Smooth muscle cell (in vitro differentiated cells): ENCODE results near the gene CDH15. TPM values are rescaled to one million over a fixed set of nuclear protein-coding genes. Genes with fewer than 3 reads are reported as not detected.
"Not testable (repeated sequence)": the region's sequence is repeated elsewhere in the genome, so short reads cannot be mapped to it uniquely, and the experiment has no call there.

Experiments
- DNase-seq: peaks from one replicate; lab custom pipeline; 2025; ENCODE audit not compliant: unreplicated experiment; lab: John Stamatoyannopoulos, UW
- H2AFZ ChIP-seq: fragments of 200-600 bp; sonication (generic); 2 replicates; pipeline ENCODE4 v1.6.0; 2016; ENCODE audit warnings: antibody characterized with exemption, low read depth, mild to moderate bottlenecking
- H3F3A ChIP-seq: fragments of 200-600 bp; sonication (generic); 2 replicates; pipeline ENCODE4 v1.6.0; 2017; ENCODE audit warnings: antibody characterized with exemption, low read depth
- H3K27ac ChIP-seq: fragments of 200-600 bp; sonication (generic); 2 replicates; pipeline ENCODE4 v1.5.1; 2016; ENCODE audit warnings: low read depth, mild to moderate bottlenecking
- H3K27me3 ChIP-seq: fragments of 200-600 bp; sonication (generic); 2 replicates; pipeline ENCODE4 v1.6.1; 2016; ENCODE audit warnings: low read depth, mild to moderate bottlenecking
- H3K36me3 ChIP-seq: fragments of 200-600 bp; sonication (generic); 2 replicates; pipeline ENCODE4 v1.5.1; 2016; ENCODE audit warnings: low read depth
- H3K4me1 ChIP-seq: fragments of 200-600 bp; sonication (generic); 2 replicates; pipeline ENCODE4 v1.5.1; 2016; ENCODE audit warnings: low read depth
- H3K4me2 ChIP-seq: fragments of 200-600 bp; sonication (generic); 2 replicates; pipeline ENCODE4 v1.6.0; 2016; ENCODE audit warnings: mild to moderate bottlenecking
- H3K4me3 ChIP-seq: fragments of 200-600 bp; sonication (generic); 2 replicates; pipeline ENCODE4 v1.5.1; 2016; ENCODE audit warnings: mild to moderate bottlenecking
- H3K79me2 ChIP-seq: fragments of 200-600 bp; sonication (generic); 2 replicates; pipeline ENCODE4 v1.6.0; 2016; ENCODE audit warnings: low read depth, mild to moderate bottlenecking
- H3K9ac ChIP-seq: fragments of 200-600 bp; sonication (generic); 2 replicates; pipeline ENCODE4 v1.6.0; 2016; ENCODE audit warnings: low read depth
- H3K9me3 ChIP-seq: fragments of 200-600 bp; sonication (generic); replicated peaks from 2 replicates; pipeline ENCODE4 v1.5.1; 2016; ENCODE audit warnings: low read depth
- H4K20me1 ChIP-seq: fragments of 200-600 bp; sonication (generic); 2 replicates; pipeline ENCODE4 v1.6.0; 2016; ENCODE audit warnings: low read depth
- CTCF ChIP-seq: fragments of 200-600 bp; sonication (generic); IDR thresholded peaks from 2 replicates; pipeline ENCODE4 v1.5.1; 2017; ENCODE audit warnings: borderline replicate concordance, mild to moderate bottlenecking, antibody characterized with exemption; ENCODE audit not compliant: insufficient read depth, poor library complexity, severe bottlenecking
- WGBS: methylation state at CpG from one replicate; pipeline ENCODE4 v1.1.7; 2016; ENCODE audit warnings: low lambda C conversion rate; 5-methylcytosine and 5-hydroxymethylcytosine counted together
- polyA plus RNA-seq: library from polyadenylated mRNA; unstranded; fragments of >200 nt; fragmentation: Nextera tagmentation; extraction: Ambion mirVana; gene quantifications from 2 replicates; pipeline ENCODE4 v1.2.1, GENCODE V29; 2016
- total RNA-seq: library from RNA; depleted of rRNA; stranded (reverse); fragments of >200 nt; gene quantifications from 2 replicates; pipeline ENCODE4 v1.2.3, GENCODE V29; 2014

The CDH15 gene
- total and polyA plus RNA-seq, 2 experiments from 2014 or later: 0.36 to 1.4 TPM

DNA sequence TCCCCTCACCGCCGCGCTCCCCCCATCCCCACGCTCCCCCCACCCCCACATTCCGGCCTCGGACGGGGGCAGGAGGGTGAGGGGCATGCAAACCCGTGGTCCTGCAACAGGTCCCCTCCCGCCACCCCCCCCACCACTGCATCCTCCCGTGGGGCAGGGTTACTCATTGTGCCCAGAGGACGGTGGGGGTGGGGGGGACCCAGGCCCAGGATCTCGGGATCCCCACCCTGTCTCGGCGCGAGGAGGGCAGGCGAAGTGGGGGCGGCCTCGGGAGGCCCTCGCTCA lies 20.3 kb downstream of the CDH15 start:
- TF ChIP-seq CTCF: no peak
- H3K4me3 ChIP-seq: peak overlapping the region; percentile 50
- no peak for DNase-seq
- H3F3A ChIP-seq: peaks cover 6% of the 10 kb centered on the region
- H2AFZ ChIP-seq: no peak overlapping the region
- H3K79me2 ChIP-seq: no peaks in the 10 kb centered on the region
- no peaks in the 10 kb centered on the region for H3K4me1 ChIP-seq
- no peaks in the 10 kb centered on the region for H3K9me3 ChIP-seq
- peak overlapping the region; percentile 95 for H3K4me2 ChIP-seq
- no peak overlapping the region for H3K27ac ChIP-seq
- no peaks in the 10 kb centered on the region for H3K36me3 ChIP-seq
- no peak overlapping the region for H3K9ac ChIP-seq
- H4K20me1 ChIP-seq: no peaks in the 10 kb centered on the region
- 5% methylated on average over 7 of the region's 19 CpGs for WGBS
- no peaks in the 10 kb centered on the region for H3K27me3 ChIP-seq

DNA sequence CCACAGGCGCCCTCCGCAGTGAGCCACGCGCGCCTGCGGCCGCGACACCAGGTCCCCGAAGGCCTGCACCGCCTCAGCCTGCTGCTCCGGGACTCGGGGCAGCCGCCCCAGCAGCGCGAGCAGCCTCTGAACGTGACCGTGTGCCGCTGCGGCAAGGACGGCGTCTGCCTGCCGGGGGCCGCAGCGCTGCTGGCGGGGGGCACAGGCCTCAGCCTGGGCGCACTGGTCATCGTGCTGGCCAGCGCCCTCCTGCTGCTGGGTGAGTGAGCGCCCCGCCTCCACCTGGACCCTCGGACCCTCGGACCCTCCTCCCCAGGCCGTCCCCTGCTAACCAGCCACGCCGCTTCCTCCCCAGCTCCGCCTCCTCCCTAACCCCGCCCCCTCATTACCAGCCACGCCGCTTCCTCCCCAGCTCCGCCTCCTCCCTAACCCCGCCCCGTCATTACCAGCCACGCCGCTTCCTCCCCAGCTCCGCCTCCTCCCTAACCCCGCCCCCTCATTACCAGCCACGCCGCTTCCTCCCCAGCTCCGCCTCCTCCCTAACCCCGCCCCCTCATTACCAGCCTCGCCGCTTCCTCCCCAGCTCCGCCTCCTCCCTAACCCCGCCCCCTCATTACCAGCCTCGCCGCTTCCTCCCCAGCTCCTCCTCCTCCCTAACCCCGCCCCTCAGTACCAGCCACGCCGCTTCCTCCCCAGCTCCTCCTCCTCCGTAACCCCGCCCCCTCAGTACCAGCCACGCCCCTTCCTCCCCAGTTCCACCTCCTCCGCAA lies 20.8 kb downstream of the CDH15 start:
- not testable (repeated sequence) for H3K9me3 ChIP-seq, H3K9ac ChIP-seq, H2AFZ ChIP-seq, H3F3A ChIP-seq, H3K79me2 ChIP-seq, H4K20me1 ChIP-seq, H3K4me1 ChIP-seq, H3K27ac ChIP-seq, H3K36me3 ChIP-seq, H3K27me3 ChIP-seq
- DNase-seq: peak; percentile 39
- Histone ChIP-seq H3K4me3 (peak overlapping the region; percentile 50), H3K4me2 (peak overlapping the region; percentile 95)
- WGBS: 0% methylated on average over 9 of the region's 63 CpGs

DNA sequence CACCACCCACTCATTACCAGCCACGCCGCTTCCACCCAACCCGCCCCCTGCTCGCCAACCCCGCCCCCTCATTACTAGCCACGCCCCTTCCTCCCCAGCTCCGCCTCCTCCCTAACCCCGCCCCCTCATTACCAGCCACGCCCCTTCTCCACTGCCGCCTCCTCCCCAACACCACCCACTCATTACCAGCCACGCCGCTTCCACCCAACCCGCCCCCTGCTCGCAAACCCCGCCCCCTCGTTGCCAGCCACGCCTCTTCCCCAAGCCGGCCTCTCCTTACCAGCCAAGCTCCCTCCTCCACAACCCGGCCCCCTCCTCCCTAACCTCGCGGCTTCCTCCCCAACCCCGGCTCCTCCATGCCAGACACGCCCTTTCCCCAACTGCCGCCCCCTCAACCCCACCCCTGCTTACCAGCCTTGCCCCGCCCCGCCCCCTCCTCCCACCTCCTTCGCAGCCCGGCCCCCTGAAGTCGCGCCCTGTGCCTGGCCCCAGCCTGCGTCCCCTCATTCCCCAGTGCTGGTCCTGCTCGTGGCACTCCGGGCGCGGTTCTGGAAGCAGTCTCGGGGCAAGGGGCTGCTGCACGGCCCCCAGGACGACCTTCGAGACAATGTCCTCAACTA lies 21.5 kb downstream of the CDH15 start:
- H3K27me3 ChIP-seq: no peaks in the 10 kb centered on the region
- H4K20me1 ChIP-seq: no peaks in the 10 kb centered on the region
- H3K9me3 ChIP-seq: no peaks in the 10 kb centered on the region
- H3K9ac ChIP-seq: no peak overlapping the region
- no peaks in the 10 kb centered on the region for H3K36me3 ChIP-seq
- H3K4me1 ChIP-seq: no peaks in the 10 kb centered on the region
- peak; percentile 76 for DNase-seq
- H2AFZ ChIP-seq: no peak overlapping the region
- no peak for TF ChIP-seq CTCF
- peak overlapping the region; percentile 73 for H3K4me2 ChIP-seq
- no peaks in the 10 kb centered on the region for H3K79me2 ChIP-seq
- 15% methylated on average over 15 of the region's 39 CpGs for WGBS
- H3K4me3 ChIP-seq: no peak overlapping the region
- H3K27ac ChIP-seq: no peak overlapping the region
- no peaks in the 10 kb centered on the region for H3F3A ChIP-seq

DNA sequence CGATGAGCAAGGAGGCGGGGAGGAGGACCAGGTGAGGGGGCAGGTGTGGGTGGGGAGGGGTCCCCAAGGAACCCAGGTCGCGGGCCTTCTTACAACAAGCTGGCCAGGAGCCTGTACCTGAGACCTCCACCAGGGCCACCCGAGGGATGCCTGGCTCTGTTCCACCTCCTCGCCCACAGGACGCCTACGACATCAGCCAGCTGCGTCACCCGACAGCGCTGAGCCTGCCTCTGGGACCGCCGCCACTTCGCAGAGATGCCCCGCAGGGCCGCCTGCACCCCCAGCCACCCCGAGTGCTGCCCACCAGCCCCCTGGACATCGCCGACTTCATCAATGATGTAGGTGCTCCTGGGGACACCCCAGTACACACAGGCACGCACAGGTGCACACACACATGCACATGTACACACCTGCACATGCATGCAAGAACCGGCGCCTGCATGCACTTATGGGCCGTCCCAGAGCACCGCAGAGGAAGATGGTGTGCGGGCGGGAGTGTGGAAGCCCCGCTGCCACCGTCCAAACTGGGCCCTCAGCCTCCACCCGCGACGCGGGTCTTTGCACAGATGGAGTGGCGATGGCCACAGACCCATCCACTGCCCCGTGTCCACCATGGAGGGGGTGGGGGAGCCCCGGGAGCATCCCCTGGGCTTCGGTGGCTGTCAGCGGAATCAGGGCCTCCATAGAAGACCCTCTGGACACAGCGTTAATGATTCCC lies 22.2 kb downstream of the CDH15 start:
- peak overlapping the region; percentile 73 for H3K4me2 ChIP-seq
- H4K20me1 ChIP-seq: no peaks in the 10 kb centered on the region
- DNase-seq: no peak

More for the DNA sequence above, 22.2 kb downstream of the CDH15 start:
- Histone ChIP-seq H3F3A (no peaks in the 10 kb centered on the region), H3K9me3 (no peaks in the 10 kb centered on the region), H3K9ac (no peak overlapping the region), H3K36me3 (no peaks in the 10 kb centered on the region), H2AFZ (no peak overlapping the region), H3K27me3 (peaks cover 3% of the 10 kb centered on the region), H3K27ac (no peak overlapping the region), H3K4me3 (no peak overlapping the region), H3K79me2 (no peaks in the 10 kb centered on the region), H3K4me1 (no peaks in the 10 kb centered on the region)
- 85% methylated on average over 26 of the region's 38 CpGs for WGBS
- TF ChIP-seq CTCF: no peak
